Natural killer cell (primary cell): Measurements from ENCODE around the gene SF3B3. TPM values are rescaled to one million over a fixed set of nuclear protein-coding genes. Genes with fewer than 3 reads are reported as not detected.

Experiments
- ATAC-seq, 3 donors: fragments of 150-1000 bp in 2 of 3; fragments of 200-7000 bp in 1 of 3; cut with Tn5 transposase; 1 replicate in 1 of 3; 2 replicates in 2 of 3; pipeline ENCODE4 v1.10.0; 2021; ENCODE audit warnings: mild to moderate bottlenecking in 2 of 3, moderate library complexity in 2 of 3
- DNase-seq, 2 donors: peaks; one replicate each; pipeline versions ENCODE4 v3.0.0 to v3.0.0-alpha.2; 2013 to 2021; ENCODE audit warnings: mixed read lengths in 1 of 2
- H3K27ac ChIP-seq: one replicate; pipeline ENCODE4 v1.5.1; 2013; ENCODE audit warnings: mild to moderate bottlenecking, low read length
- H3K27me3 ChIP-seq: one replicate; pipeline ENCODE4 v1.6.1; 2013; ENCODE audit warnings: low read length; ENCODE audit not compliant: control insufficient read depth, insufficient read depth
- H3K36me3 ChIP-seq: one replicate; pipeline ENCODE4 v1.6.1; 2013; ENCODE audit warnings: low read length; ENCODE audit not compliant: control insufficient read depth, insufficient read depth
- H3K4me1 ChIP-seq: one replicate; pipeline ENCODE4 v1.6.1; 2013; ENCODE audit warnings: low read length; ENCODE audit not compliant: control insufficient read depth, insufficient read depth
- H3K4me3 ChIP-seq: one replicate; pipeline ENCODE4 v1.5.1; 2013; ENCODE audit warnings: low read length
- H3K9me3 ChIP-seq: one replicate; pipeline ENCODE4 v1.6.1; 2013; ENCODE audit warnings: low read length; ENCODE audit not compliant: control insufficient read depth, insufficient read depth
- H3K27ac Mint-ChIP-seq, 2 donors: one replicate each; pipeline ENCODE4 v1.8.0; 2022; ENCODE audit warnings: mild to moderate bottlenecking in 2 of 2, mixed read lengths in 2 of 2, moderate library complexity in 1 of 2
- H3K27me3 Mint-ChIP-seq, 2 donors: one replicate each; pipeline ENCODE4 v1.8.0; 2022; ENCODE audit warnings: low read depth in 2 of 2, mixed read lengths in 2 of 2
- H3K36me3 Mint-ChIP-seq: one replicate; pipeline ENCODE4 v1.8.0; 2022; ENCODE audit warnings: mixed read lengths
- H3K4me1 Mint-ChIP-seq, 2 donors: one replicate each; pipeline ENCODE4 v1.8.0; 2022; ENCODE audit warnings: mixed read lengths in 2 of 2
- H3K4me3 Mint-ChIP-seq: one replicate; pipeline ENCODE4 v1.8.0; 2022; ENCODE audit warnings: mild to moderate bottlenecking, moderate library complexity, mixed read lengths
- H3K9me3 Mint-ChIP-seq, 2 donors: one replicate each; pipeline ENCODE4 v1.8.0; 2022; ENCODE audit warnings: mixed read lengths in 2 of 2
- CTCF ChIP-seq: fragments of 200-600 bp; IDR thresholded peaks from one replicate; pipeline ENCODE4 v1.8.0; 2022; ENCODE audit warnings: antibody characterized with exemption
- WGBS: methylation state at CpG from one replicate; pipeline ENCODE4 v1.1.7; 2013; ENCODE audit warnings: missing lambda C conversion rate; ENCODE audit not compliant: insufficient coverage; 5-methylcytosine and 5-hydroxymethylcytosine counted together
- intact Hi-C: fragments of 100-400 bp; cut with micrococcal nuclease; formaldehyde crosslinking; loops from one replicate; pipeline ENCODE4 v1.14.2; 2022
- total RNA-seq, 4 donors: library from RNA; stranded (reverse); fragments of 120-200 nt in 1 of 4; gene quantifications; one replicate each; pipeline versions ENCODE4 v1.2.3 to v1.2.4, GENCODE V29; 2013 to 2022

The SF3B3 gene
- total RNA-seq, 3 donors from 2014 or later (not counting 1 experiment from before 2014, with no cell fraction given): 164 to 220 (median 173) TPM

GRCh38 chr16:70578035-70578434, 54.4 kb downstream of the SF3B3 start:
- no peak for ATAC-seq
- Histone ChIP-seq H3K27me3 (no peaks in the 10 kb centered on the region), H3K36me3 (peaks cover 10% of the 10 kb centered on the region), H3K27ac (no peak overlapping the region), H3K4me1 (peaks cover 11% of the 10 kb centered on the region), H3K9me3 (no peaks in the 10 kb centered on the region), H3K4me3 (no peak overlapping the region)
- no peak for TF ChIP-seq CTCF
- 92% methylated on average over 3 of the region's 3 CpGs for WGBS
- Mint-ChIP-seq H3K36me3 (no peaks in the 10 kb centered on the region), H3K27me3 (no peaks in the 10 kb centered on the region), H3K9me3 (no peaks in the 10 kb centered on the region), H3K4me3 (no peak overlapping the region), H3K4me1 (peaks cover 9 to 10% of the 10 kb centered on the region in 2 donors), H3K27ac (no peak overlapping the region)
- intact Hi-C loops: no loop called here
- no peak for DNase-seq

- no peak overlapping the region for H3K4me3 ChIP-seq
- no peak for ATAC-seq
- no peak overlapping the region for H3K27ac Mint-ChIP-seq
- H3K27me3 Mint-ChIP-seq: no peaks in the 10 kb centered on the region
- H3K4me1 ChIP-seq: peaks cover 11% of the 10 kb centered on the region
- no peak for DNase-seq
- H3K36me3 ChIP-seq: peaks cover 2% of the 10 kb centered on the region
- no peaks in the 10 kb centered on the region for H3K27me3 ChIP-seq
- no peak overlapping the region for H3K4me3 Mint-ChIP-seq
- H3K4me1 Mint-ChIP-seq: peaks cover 9 to 10% of the 10 kb centered on the region in 2 donors
- no peaks in the 10 kb centered on the region for H3K36me3 Mint-ChIP-seq
- WGBS: 88% methylated on average over 5 of the region's 5 CpGs
- no peak overlapping the region for H3K27ac ChIP-seq
- no peaks in the 10 kb centered on the region for H3K9me3 ChIP-seq
- intact Hi-C loops: no loop called here
- no peaks in the 10 kb centered on the region for H3K9me3 Mint-ChIP-seq
- TF ChIP-seq CTCF: no peak
Observed at GRCh38 chr16:70579248-70579647, 55.6 kb downstream of the SF3B3 start.

- DNase-seq: no peak
- ATAC-seq: no peak
- Histone ChIP-seq H3K36me3 (peaks cover 2% of the 10 kb centered on the region), H3K27me3 (no peaks in the 10 kb centered on the region), H3K9me3 (no peaks in the 10 kb centered on the region), H3K4me1 (peaks cover 11% of the 10 kb centered on the region), H3K27ac (no peak overlapping the region), H3K4me3 (no peak overlapping the region)
- no peak overlapping the region for H3K4me3 Mint-ChIP-seq
- no peaks in the 10 kb centered on the region for H3K27me3 Mint-ChIP-seq
- H3K4me1 Mint-ChIP-seq: peaks cover 9 to 10% of the 10 kb centered on the region in 2 donors
- intact Hi-C loops: no loop called here
- TF ChIP-seq CTCF: no peak
- no peaks in the 10 kb centered on the region for H3K9me3 Mint-ChIP-seq
- H3K36me3 Mint-ChIP-seq: no peaks in the 10 kb centered on the region
- 89% methylated on average over 21 of the region's 21 CpGs for WGBS
- no peak overlapping the region for H3K27ac Mint-ChIP-seq
Observed at GRCh38 chr16:70579648-70580630, 56.3 kb downstream of the SF3B3 start.
